ENCODE measurements around the gene COX4I1.

COX4I1 gene

DNA sequence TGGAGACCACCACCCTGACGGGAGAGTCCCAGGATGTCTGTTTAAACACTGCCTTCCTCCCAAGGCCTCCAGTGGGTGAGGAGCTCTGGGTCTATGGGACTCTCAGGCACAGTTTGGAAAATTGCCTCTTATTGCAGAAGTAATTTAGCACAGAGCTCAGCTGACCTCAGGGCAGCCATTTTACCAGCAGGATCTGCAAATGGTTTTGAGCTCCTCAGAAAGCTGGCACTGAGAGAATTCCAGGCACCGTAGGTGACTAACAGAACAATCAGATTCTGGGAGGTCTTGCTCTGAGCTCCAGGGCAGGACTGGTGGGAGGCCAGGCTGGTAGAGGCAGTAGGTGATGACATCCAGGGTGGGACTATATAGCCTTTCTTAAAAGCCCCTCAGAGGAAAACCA lies 31.3 kb upstream of the COX4I1 start:
- DNase-seq: no peak

DNA sequence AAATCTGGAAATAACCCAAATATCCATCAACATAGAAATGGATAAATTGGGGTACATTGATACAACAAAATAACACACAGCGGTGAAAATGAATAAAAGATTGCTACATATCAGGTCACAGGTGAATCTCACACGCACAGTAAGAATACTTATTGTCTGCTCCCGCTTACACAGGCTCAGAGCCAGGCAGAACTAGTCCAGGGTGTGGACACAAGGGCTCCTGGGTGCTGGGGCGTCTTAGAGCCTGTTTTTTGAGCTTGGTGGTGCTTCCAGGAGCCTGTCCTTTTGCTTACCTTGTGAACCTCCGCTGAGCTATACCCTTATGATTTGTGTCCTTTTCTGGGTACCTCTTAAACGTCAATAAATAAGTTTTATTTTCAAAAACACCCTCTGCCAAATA lies 28.8 kb upstream of the COX4I1 start:
- DNase-seq: no peak

DNA sequence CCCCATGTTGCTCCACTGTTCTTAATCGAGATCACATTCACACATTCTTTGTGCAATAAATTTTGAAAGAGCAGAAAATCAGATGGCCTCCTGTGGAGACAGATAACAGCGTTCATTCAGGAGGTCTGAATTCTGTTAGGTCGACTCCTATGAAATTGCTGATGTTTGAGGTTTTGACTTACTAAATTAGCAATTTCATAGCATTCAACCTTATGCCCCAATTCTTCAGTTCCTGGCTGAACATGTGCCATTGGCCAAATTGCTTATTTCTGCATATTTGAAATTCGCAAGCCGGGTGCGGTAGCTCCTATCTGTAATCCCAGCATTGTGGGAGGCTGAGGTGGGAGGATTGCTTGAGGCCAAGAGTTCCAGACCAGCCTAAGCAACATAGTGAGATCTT lies 26.5 kb upstream of the COX4I1 start:
- no peak for DNase-seq

DNA sequence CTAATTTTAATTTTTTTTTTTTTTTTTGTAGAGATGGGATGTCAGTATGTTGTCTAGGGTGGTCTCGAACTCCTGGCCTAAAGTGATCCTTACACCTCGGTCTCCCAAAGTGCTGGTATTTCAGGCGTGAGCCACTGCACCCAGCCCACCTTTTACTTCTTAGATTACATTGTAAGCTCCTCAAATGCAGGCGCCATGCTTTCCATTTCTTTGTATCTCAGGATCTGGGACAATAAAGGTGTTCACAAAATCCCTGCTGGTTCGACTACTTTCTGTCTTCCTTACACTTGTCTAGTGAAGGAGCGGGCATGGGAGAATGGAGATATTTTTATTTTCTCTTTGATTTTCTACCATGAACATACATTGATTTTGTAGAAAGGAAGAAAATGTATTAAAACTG lies 25.4 kb upstream of the COX4I1 start:
- DNase-seq: no peak

DNA sequence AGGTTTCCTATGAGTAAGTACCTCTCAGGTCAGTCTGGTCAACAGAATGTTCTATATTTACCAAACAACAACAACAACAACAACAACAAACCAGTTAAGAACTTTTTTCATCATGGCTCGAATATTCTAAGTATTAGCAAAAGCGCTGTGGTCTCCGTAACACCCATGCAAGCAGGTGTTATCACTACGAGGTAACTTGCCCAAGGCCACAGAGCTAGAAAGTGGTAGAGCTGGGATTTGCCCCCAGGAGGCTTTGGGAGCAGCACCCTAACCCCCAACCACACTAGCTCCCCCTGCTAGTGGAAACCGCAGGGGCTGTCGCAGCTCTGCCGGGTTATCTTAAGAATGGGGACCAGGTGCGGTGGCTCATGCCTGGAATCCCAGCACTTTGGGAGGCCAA lies 24.7 kb upstream of the COX4I1 start:
- DNase-seq: no peak

DNA sequence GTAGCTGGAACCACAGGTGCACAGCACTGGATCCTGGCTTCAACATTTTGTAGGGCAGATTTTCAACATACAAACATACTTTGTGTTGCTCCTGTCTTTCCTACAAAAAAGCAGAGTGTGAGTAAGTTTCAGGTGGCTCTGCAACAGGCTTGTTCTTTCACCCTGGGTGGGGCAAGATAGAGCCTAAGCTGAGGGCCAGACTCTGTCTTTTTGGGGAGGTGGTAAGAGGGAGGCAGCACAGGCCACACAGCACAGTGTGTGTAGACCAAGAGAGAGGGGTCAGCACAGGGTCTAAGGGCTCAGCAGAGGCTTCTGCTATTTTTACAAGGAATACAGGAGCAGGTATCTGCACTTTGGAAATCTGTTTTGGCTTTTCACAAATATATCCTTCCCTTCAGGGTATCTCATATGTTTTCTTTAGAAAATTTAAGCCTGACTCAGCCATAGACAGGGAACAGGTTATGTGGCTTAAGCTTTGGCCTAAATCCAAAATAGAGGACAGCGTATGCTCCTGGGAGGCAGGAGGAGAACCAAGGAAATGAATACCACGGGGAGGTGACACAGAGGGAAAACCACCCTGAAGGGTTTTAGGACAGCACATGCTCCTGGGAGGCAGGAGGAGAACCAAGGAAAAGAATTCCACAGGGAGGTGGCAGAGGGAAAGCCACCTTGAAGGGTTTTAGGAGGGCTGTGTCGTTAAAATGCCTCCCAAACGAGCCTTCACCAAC lies 21.7 kb upstream of the COX4I1 start:
- no peak for DNase-seq

DNA sequence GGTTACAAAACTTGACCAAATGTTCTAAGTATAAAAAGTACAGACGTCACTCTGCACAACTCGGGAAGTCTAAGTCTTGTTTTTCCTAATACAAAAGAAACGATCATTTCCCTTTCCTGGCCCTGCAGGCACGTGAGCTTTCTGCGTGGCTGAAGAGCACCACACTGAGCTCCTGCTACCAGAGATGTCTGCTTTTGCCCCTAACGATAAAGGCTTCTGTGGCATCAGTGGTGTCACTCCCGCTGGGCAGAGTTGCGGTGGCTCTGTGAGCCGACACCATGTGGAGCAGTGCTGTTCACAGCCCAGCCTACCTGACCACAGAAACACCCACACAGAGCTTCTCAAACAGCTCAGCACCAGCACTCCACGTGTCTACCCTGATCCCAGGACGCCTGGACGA lies 20.6 kb upstream of the COX4I1 start:
- no peak for DNase-seq

DNA sequence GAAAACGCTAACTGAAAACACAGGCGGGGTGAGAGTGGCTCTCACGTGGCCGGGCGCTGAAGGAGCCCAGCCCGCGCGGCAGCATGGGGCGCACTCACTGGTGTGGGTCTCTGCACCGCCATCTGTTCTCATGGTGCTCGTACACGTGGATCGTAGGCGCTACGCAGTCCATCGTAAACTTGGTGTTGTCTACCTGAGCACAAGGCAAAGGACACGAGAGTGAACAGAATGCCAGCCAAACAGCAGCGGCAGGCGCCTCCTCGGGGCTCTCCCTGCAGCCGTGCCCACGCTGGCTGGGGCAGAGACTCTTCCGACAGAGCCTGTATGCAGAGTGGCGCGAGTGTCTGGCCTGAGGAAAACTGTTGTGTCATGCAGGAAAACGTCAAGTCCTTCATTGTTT lies 19.2 kb upstream of the COX4I1 start:
- DNase-seq: no peak

DNA sequence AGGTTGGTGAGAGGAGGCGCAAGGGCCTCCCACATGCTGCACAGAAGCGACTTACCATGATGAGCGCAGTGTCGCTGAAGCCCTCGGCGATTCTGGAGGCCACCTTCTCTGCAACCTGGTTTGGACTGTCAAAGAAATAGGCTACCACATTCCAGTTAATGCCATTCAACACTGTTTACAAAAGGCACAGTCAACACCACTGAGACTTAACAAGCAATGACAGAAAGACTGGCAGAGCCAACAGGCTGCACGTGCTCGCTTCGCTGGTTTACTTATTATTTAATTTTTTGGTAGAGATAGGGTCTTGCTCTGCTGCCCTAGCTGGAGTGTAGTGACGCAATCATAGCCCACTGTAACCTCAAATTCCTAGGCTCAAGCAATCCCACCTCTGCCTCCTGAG lies 18.3 kb upstream of the COX4I1 start:
- DNase-seq: no peak

DNA sequence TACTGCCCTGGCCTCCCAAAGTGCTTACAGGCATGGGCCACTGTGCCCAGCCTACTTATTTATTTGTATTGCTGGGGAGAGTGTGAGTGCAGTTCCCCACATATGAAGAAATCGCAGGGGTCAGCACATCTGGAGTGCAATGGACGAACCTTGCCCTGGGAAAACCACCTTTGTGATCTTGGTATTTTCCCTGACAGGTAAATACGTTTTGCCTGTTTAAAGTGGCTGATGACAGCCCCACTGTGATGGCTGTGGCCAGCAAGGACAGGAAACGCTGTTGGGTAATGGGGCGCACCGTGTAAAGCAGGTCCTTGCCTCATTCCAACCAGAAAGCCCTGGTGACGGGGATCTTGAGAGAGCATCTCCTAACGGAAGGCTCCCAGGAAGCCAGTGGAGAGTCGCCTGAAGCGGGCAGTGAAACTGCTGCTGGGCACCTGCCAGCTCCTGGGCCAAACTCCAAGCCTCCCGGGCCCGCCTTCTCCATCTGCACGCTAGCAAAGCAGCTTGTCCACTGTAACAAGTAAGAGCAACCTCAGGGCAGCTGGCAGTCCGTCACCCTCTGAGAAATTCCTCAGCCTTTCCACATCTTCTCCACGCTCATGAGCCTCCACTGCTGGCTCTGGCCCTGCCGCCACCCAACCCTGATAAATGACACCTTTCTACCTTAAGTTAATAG lies 17.7 kb upstream of the COX4I1 start:
- no peak for DNase-seq

DNA sequence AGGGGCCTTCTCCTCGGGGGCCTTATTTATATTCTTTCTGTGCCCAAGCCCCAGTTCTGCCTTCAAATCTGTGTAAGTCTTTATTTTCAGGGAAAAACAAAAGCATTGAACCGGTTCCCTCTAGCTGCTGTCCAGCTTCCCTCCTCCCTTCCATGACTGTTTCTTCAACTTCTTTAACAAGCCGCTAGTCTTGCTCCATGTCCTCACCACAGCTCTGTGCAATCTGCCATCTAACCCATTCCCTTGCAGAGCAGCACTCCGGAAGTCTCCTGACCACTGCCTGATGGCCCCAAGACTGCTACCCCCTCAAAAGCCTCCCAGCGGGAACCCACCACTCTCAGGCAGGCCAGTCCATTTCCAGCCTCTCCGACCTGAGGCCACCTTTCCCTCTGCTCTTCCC lies 17.0 kb upstream of the COX4I1 start:
- DNase-seq: no peak

DNA sequence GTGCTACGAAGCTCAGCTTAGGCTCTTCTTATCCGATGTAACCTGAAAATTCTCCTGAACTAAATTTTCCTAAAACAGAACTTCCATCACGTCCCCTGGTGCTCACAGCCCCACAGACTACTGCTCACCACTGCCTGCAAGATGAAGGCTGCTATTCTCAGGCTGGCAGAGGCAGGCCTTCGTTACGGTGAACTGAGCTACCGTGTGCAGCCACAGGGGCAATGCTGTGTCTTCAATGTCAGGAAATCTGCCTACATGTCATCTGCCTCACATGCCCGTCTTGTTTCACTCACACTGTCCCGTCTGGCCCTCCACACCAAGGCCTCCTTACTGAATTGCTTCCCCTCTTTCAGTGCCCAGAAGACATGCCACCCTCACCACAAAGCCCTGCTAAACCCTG lies 16.1 kb upstream of the COX4I1 start:
- DNase-seq: no peak

DNA sequence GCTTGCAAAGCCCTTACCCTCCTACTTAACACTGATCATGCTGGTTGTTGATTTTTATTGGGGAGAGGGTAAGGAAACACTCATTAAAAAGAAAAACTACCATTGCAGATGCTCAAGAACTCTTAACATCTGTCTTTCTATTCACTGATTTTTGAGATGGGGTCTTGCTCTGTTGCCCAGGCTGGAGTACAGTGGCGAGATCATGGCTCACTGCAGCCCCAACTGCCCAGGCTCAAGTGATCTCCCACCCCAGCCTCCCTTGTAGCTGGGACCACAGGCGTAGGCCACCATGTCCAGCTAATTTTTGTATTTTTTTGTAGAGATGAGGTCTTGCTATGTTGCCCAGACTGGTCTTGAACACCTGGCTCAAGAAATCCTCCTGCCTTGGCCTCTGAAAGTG lies 14.7 kb upstream of the COX4I1 start:
- no peak for DNase-seq

DNA sequence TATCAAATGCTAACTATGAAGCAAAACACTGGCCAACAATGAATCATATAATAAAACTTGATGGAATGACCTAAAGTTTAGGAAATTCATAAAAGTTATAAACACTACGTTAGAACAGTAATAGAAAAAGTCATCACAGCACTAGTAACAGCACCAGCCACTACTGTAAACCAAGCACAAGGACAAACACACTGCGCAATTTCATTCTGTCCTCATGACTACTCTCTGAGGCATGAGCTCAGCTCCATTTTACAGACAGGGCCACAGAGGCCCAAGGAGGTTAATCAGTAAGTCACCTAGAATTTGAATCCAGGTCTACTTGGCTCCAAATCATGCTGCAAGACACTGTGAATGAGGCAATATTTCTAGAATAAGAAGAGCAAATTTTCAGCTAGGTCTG lies 13.6 kb upstream of the COX4I1 start:
- DNase-seq: no peak

DNA sequence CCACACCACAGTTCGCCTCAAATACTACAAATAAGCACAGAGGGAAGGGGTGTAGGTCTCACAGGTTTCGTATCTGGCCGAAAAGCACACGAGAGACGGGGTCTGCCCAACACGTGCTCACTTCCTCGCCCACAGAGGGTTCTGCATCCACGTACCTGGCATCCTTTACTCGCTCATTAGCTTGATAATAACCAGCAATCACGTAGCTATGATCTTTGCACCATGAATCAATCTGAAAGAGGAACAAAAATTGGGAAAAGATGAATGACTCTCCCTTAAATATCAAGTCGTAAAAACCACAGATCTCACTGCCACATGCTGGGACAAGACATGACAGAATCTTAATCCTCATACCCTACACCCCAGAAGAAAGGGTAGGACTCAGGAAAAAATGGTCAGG lies 10.7 kb upstream of the COX4I1 start:
- DNase-seq: no peak

DNA sequence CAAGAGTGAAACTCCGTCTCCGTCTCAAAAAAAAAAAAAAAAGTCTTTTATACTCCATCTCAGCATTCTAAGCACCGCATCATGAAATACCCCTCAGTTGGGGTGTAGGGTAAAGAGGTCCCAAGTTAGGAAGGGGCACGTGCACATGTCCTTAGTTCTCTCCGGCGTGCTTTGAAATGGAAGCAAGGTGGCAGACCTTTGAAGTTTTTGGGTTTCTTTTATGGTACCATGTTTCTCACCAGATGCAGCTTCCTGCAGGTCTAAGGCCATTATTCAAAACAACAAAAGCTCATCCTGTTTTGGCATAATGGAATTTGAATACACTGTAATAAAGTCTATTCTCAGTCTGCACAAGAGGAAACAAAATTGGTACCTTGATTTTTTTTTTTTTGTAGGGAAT lies 9.7 kb upstream of the COX4I1 start:
- no peak for DNase-seq

DNA sequence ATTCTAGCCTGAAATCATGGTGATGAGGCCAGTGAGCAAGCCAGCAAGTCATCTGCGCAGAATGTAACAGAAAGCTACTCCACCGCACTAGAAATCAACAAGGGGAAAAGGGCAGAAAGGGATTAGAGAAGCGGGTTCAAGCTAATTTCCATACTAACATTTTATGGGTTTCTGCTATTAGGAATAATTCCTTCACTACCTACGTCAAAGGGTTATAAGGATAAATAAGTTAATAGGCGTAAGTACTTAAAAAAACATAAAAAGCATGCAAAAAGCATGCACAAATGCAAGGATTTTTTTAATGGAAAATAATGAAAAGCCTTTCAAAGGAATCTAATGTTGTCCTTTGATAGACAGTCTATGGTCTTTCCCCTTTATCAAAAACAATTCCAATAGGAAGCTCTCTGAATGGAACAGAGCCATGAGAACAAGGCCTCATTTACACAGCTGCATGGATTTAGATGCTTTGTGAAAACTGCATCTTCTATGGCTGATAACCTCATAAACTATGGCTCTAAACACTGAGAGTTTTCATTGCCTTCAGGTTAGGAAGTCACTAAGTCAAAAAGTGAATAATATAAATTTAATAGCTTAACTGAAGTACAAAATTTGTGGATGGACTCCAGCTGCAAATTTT lies 5.7 kb upstream of the COX4I1 start:
- DNase-seq: no peak

DNA sequence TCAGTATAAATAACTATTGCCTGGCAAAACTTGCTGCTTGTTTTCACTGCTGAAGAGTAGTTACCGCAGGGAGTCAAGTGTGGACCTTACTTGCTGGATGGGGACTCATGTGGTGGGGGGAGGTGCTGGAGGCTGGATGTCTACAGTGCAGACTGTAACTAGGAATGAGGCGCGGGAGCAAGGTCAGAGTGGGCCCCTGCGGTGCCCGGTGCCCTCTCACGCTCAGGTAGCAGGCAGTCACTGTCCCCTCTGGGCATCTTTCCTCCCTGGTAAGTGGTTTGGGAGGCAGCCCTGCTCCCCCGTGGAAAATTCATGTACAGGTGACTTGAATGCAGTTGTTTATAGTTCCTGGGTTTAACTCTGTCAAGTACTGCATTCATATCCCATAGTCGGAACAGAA lies 4.8 kb upstream of the COX4I1 start:
- no peak for DNase-seq

DNA sequence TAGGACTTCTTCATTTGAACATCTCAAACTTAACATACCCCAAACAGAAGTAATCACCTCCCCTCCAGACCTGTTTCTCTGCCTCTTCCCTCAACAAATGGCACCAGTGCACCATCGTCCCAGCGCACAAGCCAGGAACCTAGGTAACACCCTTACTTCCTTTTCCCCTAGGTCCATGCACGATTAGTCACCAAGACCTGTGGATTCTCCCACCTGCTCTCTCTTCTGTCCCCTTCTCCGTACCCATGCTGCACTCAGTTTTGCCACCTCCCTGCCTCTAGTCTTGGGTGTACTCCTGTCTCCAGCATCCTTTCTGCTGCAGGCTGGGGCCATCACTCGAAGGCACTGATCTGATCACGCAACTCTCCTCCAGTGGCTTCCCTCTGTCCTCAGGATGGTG lies 3.3 kb upstream of the COX4I1 start:
- DNase-seq: no peak

DNA sequence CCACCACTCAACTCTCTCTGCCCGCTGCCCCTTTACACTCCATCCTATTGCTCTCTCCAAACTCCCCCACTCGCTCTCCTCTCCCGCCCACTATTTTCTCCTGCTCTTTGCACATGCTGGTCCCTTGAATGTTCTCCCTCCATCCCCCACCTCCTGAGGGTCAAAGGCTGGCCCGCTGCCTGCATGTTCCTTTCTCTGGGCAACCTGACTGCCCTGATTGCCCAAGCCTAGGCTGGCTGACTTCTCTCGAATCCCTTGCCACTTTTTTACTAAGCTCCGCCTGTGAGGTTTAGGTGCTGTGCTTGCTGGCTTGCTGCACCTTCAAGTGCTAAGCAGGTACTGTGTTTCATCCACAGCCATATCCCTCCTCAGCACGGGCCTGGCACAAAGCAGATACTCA lies 2.9 kb upstream of the COX4I1 start:
- no peak for DNase-seq

DNA sequence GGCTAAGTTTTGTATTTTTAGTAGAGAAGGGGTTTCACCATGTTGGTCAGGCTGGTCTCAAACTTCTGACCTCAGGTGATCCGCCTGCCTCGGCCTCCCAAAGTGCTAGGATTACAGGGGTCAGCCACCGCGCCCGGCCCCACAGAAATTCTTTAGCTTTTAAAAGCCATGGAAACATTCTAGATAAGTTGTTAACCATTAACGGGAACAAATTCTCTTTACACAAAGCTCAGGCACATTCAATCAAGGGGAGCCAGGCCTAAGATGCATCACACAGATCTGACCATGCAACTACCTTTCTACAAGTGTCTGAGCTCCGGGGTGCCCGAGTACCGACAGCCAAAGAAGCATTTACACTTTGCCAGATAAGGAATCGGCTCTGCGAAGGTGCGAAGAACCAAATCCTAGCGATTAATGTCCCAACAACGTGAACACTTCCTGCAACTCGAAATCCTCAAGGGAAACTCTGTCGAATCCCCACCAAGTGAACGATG lies 1.2 kb upstream of the COX4I1 start:
- no peak for DNase-seq

DNA sequence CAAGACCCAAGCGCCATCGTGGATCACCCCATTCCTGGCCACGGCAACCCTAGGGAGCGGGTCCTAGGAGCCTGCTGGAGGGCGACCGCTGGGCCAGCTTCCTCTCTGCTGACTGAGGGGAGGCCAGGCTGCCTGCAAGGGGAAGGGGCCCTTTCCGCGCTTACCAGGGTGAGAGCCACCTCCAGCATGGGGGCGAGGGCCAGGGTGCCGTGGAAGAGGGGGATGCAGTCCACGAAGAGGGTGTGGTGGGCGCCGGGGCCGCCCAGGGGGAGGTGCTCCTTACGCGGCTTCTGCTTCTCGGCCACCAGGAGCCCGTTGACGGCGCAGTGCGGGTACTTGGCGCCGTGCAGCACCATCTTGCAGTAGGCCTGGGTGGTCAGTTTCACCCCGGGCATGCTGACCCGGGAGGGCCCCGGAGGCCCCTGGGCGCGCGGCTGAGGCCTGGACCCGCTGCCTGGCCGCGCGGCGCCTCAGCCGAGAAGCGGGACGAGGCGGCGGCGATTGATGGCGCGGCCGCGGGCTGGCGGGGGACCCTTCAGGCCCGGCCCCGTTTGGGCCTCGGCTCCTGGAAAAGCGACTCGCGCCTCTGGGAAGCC lies 496 bp upstream of the COX4I1 start:
- DNase-seq: peak; percentile 9 to 36

DNA sequence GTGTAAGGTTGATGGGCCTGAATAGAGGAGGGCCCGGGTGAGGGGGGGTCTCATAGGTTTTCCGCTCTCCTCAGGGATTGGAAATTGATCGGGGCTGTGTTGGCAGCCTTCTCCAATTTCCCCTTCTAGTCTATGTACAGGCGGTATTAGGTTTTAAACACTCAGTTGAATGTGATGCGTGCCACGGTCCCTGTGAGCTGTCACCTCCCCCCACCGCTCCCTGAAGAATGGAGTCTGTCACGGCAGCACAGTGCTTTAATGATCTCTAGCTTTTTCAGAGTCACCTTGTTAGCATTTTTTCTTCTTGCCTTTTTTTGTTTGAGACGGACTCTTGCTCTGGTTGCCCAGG lies 800 bp downstream of the COX4I1 start:
- DNase-seq: peak in 1 of 2 donors; percentile 15

DNA sequence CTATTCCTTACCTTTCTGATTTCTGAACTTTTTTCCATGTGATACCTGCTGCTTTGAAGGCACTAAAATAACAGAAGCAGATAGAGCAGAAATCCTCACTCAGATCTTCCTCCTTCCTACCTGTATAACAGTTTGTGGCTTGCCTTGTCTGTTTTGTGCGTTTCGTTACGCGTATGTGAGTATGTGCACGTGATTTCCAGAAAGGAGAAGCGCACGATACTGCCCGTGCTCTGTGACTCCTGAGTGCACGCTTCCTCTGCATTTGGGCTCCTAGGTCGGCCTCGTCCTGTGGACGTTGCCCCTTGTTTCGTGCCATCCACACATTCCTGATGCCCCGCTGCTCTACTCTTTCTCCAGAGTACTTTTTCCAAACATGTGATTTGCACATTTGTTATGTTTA lies 4.1 kb downstream of the COX4I1 start:
- no peak for DNase-seq

Measured in CD4-positive, alpha-beta T cell treated with Interferon alpha-2 for 1 hour (primary cell).